ENCODE measurements around the gene PRKCA.

PRKCA gene

GRCh38 chr17:66679631-66680517, 377.5 kb downstream of the PRKCA start:
- Histone ChIP-seq H3K79me1 (ENCODE audit: low read depth, low read length) (no peaks in the 10 kb centered on the region), H2BK15ac (ENCODE audit: low read length) (no peak overlapping the region), H3K27me3 (ENCODE audit: control insufficient read depth in 3 of 3, insufficient read depth in 3 of 3, low read depth in 1 of 3, low read length in 3 of 3) (no peaks in the 10 kb centered on the region), H2BK120ac (ENCODE audit: low read depth, low read length) (no peak overlapping the region), H3K4me1 (ENCODE audit: control insufficient read depth in 2 of 2, insufficient read depth in 1 of 2, low read depth in 1 of 2, low read length in 2 of 2) (peaks cover 4 to 7% of the 10 kb centered on the region in 2 donors), H3K4ac (ENCODE audit: low read length) (no peak overlapping the region), H3K36me3 (replicated peaks in 1 of 2; ENCODE audit: control insufficient read depth in 2 of 2, insufficient read depth in 2 of 2, low read length in 2 of 2) (no peaks in the 10 kb centered on the region), H3K27ac (replicated peaks; ENCODE audit: low read length) (no peak overlapping the region), H2AFZ (ENCODE audit: low read length) (no peak overlapping the region), H3K18ac (ENCODE audit: low read length) (no peak overlapping the region), H2BK12ac (ENCODE audit: low read length) (no peak overlapping the region), H4K8ac (ENCODE audit: low read depth, low read length) (no peak overlapping the region), H2BK5ac (ENCODE audit: low read length) (no peak overlapping the region), H3K4me3 (ENCODE audit: low read length in 2 of 2) (no peak overlapping the region), H3K14ac (ENCODE audit: low read length) (no peak overlapping the region), H3K9ac (ENCODE audit: low read depth, low read length, poor library complexity) (no peak overlapping the region), H4K91ac (ENCODE audit: low read depth, low read length, poor library complexity) (no peak overlapping the region), H3K4me2 (ENCODE audit: insufficient read depth, low read length, poor library complexity, severe bottlenecking) (no peak overlapping the region), H3K9me3 (replicated peaks in 1 of 2; ENCODE audit: control insufficient read depth in 2 of 2, insufficient read depth in 1 of 2, low read depth in 1 of 2, low read length in 2 of 2) (peaks cover 0 to 6% of the 10 kb centered on the region in 2 donors), H2AK5ac (ENCODE audit: low read depth, low read length) (no peak overlapping the region), H3K23ac (ENCODE audit: low read depth, low read length, poor library complexity) (no peak overlapping the region)
- no peak for DNase-seq (ENCODE audit: low spot score)
- no CpG with 5 or more reads among the region's 11 CpGs for WGBS, 2 donors (ENCODE audit: extremely low coverage in 2 of 2, insufficient read length in 2 of 2, insufficient replicate concordance in 1 of 2)

- H3K79me1 ChIP-seq (ENCODE audit: low read depth, low read length): no peaks in the 10 kb centered on the region
- H3K14ac ChIP-seq (ENCODE audit: low read length): no peak overlapping the region
- no peak overlapping the region for H2BK15ac ChIP-seq (ENCODE audit: low read length)
- no peaks in the 10 kb centered on the region for H3K4me1 ChIP-seq (ENCODE audit: control insufficient read depth in 2 of 2, insufficient read depth in 1 of 2, low read depth in 1 of 2, low read length in 2 of 2)
- no peak overlapping the region for H2AK5ac ChIP-seq (ENCODE audit: low read depth, low read length)
- no peak overlapping the region for H2BK5ac ChIP-seq (ENCODE audit: low read length)
- H3K9ac ChIP-seq (ENCODE audit: low read depth, low read length, poor library complexity): no peak overlapping the region
- no peak overlapping the region for H3K4me3 ChIP-seq (ENCODE audit: low read length in 2 of 2)
- no peak overlapping the region for H3K4ac ChIP-seq (ENCODE audit: low read length)
- no peak for DNase-seq (ENCODE audit: low spot score)
- no peak overlapping the region for H4K8ac ChIP-seq (ENCODE audit: low read depth, low read length)
- no CpG with 5 or more reads among the region's 5 CpGs for WGBS, 2 donors (ENCODE audit: extremely low coverage in 2 of 2, insufficient read length in 2 of 2, insufficient replicate concordance in 1 of 2)
- no peak overlapping the region for H2BK12ac ChIP-seq (ENCODE audit: low read length)
- peaks cover 0 to 2% of the 10 kb centered on the region in 2 donors for H3K36me3 ChIP-seq (replicated peaks in 1 of 2; ENCODE audit: control insufficient read depth in 2 of 2, insufficient read depth in 2 of 2, low read length in 2 of 2)
- no peak overlapping the region for H2BK120ac ChIP-seq (ENCODE audit: low read depth, low read length)
- H3K27ac ChIP-seq (replicated peaks; ENCODE audit: low read length): no peak overlapping the region
- no peak overlapping the region for H4K91ac ChIP-seq (ENCODE audit: low read depth, low read length, poor library complexity)
- no peak overlapping the region for H2AFZ ChIP-seq (ENCODE audit: low read length)
- H3K18ac ChIP-seq (ENCODE audit: low read length): no peak overlapping the region
- H3K9me3 ChIP-seq (replicated peaks in 1 of 2; ENCODE audit: control insufficient read depth in 2 of 2, insufficient read depth in 1 of 2, low read depth in 1 of 2, low read length in 2 of 2): peaks cover 0 to 6% of the 10 kb centered on the region in 2 donors
- H3K23ac ChIP-seq (ENCODE audit: low read depth, low read length, poor library complexity): no peak overlapping the region
- no peak overlapping the region for H3K4me2 ChIP-seq (ENCODE audit: insufficient read depth, low read length, poor library complexity, severe bottlenecking)
- no peaks in the 10 kb centered on the region for H3K27me3 ChIP-seq (ENCODE audit: control insufficient read depth in 3 of 3, insufficient read depth in 3 of 3, low read depth in 1 of 3, low read length in 3 of 3)
These were observed 379.9 kb downstream of the PRKCA start for GRCh38 chr17:66682283-66682682.

GRCh38 chr17:66684261-66684660, 381.8 kb downstream of the PRKCA start:
- Histone ChIP-seq H4K91ac (ENCODE audit: low read depth, low read length, poor library complexity) (no peak overlapping the region), H4K8ac (ENCODE audit: low read depth, low read length) (no peak overlapping the region), H3K4me3 (ENCODE audit: low read length in 2 of 2) (no peak overlapping the region), H3K4me1 (ENCODE audit: control insufficient read depth in 2 of 2, insufficient read depth in 1 of 2, low read depth in 1 of 2, low read length in 2 of 2) (peaks cover 0 to 1% of the 10 kb centered on the region in 2 donors), H3K18ac (ENCODE audit: low read length) (peak overlapping the region; percentile 18), H2AFZ (ENCODE audit: low read length) (no peak overlapping the region), H3K9ac (ENCODE audit: low read depth, low read length, poor library complexity) (no peak overlapping the region), H3K14ac (ENCODE audit: low read length) (no peak overlapping the region), H3K23ac (ENCODE audit: low read depth, low read length, poor library complexity) (no peak overlapping the region), H2AK5ac (ENCODE audit: low read depth, low read length) (no peak overlapping the region), H3K27me3 (ENCODE audit: control insufficient read depth in 3 of 3, insufficient read depth in 3 of 3, low read depth in 1 of 3, low read length in 3 of 3) (no peaks in the 10 kb centered on the region), H2BK15ac (ENCODE audit: low read length) (no peak overlapping the region), H3K79me1 (ENCODE audit: low read depth, low read length) (no peaks in the 10 kb centered on the region), H2BK12ac (ENCODE audit: low read length) (no peak overlapping the region), H3K4ac (ENCODE audit: low read length) (no peak overlapping the region), H3K9me3 (replicated peaks in 1 of 2; ENCODE audit: control insufficient read depth in 2 of 2, insufficient read depth in 1 of 2, low read depth in 1 of 2, low read length in 2 of 2) (no peaks in the 10 kb centered on the region), H3K4me2 (ENCODE audit: insufficient read depth, low read length, poor library complexity, severe bottlenecking) (no peak overlapping the region), H2BK120ac (ENCODE audit: low read depth, low read length) (no peak overlapping the region), H2BK5ac (ENCODE audit: low read length) (no peak overlapping the region), H3K36me3 (replicated peaks in 1 of 2; ENCODE audit: control insufficient read depth in 2 of 2, insufficient read depth in 2 of 2, low read length in 2 of 2) (peaks cover 0 to 6% of the 10 kb centered on the region in 2 donors), H3K27ac (replicated peaks; ENCODE audit: low read length) (no peak overlapping the region)
- no peak for DNase-seq (ENCODE audit: low spot score)
- no CpG with 5 or more reads among the region's 2 CpGs for WGBS, 2 donors (ENCODE audit: extremely low coverage in 2 of 2, insufficient read length in 2 of 2, insufficient replicate concordance in 1 of 2)

- Histone ChIP-seq H2AFZ (ENCODE audit: low read length) (no peak overlapping the region), H3K4me3 (ENCODE audit: low read length in 2 of 2) (no peak overlapping the region), H2BK15ac (ENCODE audit: low read length) (no peak overlapping the region), H2BK5ac (ENCODE audit: low read length) (no peak overlapping the region), H3K4ac (ENCODE audit: low read length) (no peak overlapping the region), H2BK12ac (ENCODE audit: low read length) (no peak overlapping the region), H4K91ac (ENCODE audit: low read depth, low read length, poor library complexity) (no peak overlapping the region), H3K4me1 (ENCODE audit: control insufficient read depth in 2 of 2, insufficient read depth in 1 of 2, low read depth in 1 of 2, low read length in 2 of 2) (peaks cover 0 to 1% of the 10 kb centered on the region in 2 donors), H3K9ac (ENCODE audit: low read depth, low read length, poor library complexity) (no peak overlapping the region), H3K27ac (replicated peaks; ENCODE audit: low read length) (no peak overlapping the region), H4K8ac (ENCODE audit: low read depth, low read length) (no peak overlapping the region), H2AK5ac (ENCODE audit: low read depth, low read length) (no peak overlapping the region), H3K9me3 (replicated peaks in 1 of 2; ENCODE audit: control insufficient read depth in 2 of 2, insufficient read depth in 1 of 2, low read depth in 1 of 2, low read length in 2 of 2) (no peaks in the 10 kb centered on the region), H3K27me3 (ENCODE audit: control insufficient read depth in 3 of 3, insufficient read depth in 3 of 3, low read depth in 1 of 3, low read length in 3 of 3) (no peaks in the 10 kb centered on the region), H3K79me1 (ENCODE audit: low read depth, low read length) (no peaks in the 10 kb centered on the region), H3K36me3 (replicated peaks in 1 of 2; ENCODE audit: control insufficient read depth in 2 of 2, insufficient read depth in 2 of 2, low read length in 2 of 2) (peaks cover 0 to 6% of the 10 kb centered on the region in 2 donors), H2BK120ac (ENCODE audit: low read depth, low read length) (no peak overlapping the region), H3K14ac (ENCODE audit: low read length) (no peak overlapping the region), H3K23ac (ENCODE audit: low read depth, low read length, poor library complexity) (no peak overlapping the region), H3K4me2 (ENCODE audit: insufficient read depth, low read length, poor library complexity, severe bottlenecking) (no peak overlapping the region), H3K18ac (ENCODE audit: low read length) (no peak overlapping the region)
- WGBS, 2 donors (ENCODE audit: extremely low coverage in 2 of 2, insufficient read length in 2 of 2, insufficient replicate concordance in 1 of 2): no CpG with 5 or more reads among the region's 2 CpGs
- no peak for DNase-seq (ENCODE audit: low spot score)
These were observed 382.3 kb downstream of the PRKCA start for GRCh38 chr17:66684731-66685130.

Data from neuronal stem cell (in vitro differentiated cells).